ENCODE measurements around the gene AGBL4.

The AGBL4 gene

DNA sequence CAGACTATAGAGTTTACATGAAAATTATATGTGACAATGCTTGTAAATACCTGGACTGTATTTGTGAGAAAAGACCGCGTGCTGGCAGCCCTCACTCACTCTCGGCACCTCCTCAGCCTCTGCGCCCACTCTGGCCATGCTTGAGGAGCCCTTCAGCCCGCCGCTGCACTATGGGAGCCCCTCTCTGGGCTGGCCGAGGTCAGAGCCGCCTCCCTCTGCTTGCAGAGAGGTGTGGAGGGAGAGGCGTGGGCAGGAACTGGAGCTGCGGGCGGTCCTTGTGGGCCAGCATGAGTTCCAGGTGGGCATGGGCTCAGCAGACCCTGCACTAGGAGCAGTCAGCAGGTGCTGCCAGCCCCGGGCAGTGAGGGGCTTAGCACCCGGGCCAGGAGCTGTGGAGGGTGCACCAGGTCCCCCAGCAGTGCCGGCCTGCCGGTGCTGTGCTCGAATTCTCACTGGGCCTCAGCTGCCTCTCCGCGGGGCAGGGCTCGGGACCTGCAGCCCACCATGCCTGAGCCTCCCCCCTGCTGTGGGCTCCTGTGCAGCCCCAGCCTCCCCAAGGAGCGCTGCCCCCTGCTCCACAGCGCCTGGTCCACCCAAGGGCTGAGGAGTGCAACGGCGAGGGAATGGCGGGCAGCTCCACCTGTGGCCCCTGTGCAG lies 482.5 kb downstream of the AGBL4 start:
- DNase-seq (ENCODE audit: extremely low read depth, low read depth): no peak
- TF ChIP-seq, protein P1, sequence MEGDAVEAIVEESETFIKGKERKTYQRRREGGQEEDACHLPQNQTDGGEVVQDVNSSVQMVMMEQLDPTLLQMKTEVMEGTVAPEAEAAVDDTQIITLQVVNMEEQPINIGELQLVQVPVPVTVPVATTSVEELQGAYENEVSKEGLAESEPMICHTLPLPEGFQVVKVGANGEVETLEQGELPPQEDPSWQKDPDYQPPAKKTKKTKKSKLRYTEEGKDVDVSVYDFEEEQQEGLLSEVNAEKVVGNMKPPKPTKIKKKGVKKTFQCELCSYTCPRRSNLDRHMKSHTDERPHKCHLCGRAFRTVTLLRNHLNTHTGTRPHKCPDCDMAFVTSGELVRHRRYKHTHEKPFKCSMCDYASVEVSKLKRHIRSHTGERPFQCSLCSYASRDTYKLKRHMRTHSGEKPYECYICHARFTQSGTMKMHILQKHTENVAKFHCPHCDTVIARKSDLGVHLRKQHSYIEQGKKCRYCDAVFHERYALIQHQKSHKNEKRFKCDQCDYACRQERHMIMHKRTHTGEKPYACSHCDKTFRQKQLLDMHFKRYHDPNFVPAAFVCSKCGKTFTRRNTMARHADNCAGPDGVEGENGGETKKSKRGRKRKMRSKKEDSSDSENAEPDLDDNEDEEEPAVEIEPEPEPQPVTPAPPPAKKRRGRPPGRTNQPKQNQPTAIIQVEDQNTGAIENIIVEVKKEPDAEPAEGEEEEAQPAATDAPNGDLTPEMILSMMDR (IDR thresholded peaks at IDR 0.05; ENCODE audit: low read depth, low read length): no peak

DNA sequence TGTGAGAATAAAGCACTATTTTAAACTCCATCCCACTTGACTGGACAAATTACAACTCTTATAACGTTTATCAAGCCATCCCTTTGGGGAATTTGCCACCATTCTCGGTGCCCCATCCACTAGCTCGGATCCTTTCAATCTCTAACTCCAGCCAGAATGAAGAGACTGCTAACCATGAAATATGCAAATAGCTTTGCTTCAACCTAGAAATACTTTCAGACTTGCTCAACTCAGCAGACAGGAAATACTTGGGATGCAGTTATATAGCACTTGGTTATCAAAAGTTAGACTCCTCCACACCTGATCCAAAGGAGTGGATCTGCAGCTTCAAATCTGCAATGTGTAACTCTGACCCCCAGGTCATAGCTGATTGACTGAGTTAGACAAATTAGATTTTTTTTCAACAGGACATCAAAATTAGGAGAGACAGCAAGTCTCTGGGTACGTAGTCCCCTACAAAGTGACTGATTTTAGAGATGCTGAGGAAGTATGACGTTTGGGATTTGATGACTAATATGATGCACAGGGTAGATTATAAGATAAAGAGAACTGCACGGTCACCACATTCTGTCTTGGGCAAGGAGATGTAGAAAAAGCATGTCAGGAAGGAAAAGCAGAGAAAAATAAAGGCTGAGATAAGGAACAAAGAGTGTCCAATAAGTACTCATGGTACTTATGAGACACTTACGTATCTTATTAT lies 496.0 kb downstream of the AGBL4 start:
- no peak for DNase-seq (ENCODE audit: extremely low read depth, low read depth)

DNA sequence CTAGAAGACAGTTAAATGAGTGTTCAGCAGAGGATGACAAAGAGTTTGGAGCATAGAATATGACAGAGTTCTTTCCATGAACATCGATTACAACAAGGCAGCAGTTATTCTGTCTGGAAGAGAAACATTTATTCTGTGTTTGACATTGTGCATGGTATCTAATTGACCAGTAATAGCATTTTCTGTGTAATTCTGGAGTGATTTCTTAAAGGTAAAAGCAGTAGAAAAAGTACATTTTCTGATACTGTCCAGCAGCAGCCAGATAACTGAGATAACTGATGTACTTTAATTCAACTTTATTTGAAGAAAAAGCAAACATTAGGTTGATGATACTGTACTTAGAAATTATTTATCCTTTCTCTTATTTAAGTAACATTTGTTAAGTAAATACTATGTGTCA lies 497.1 kb downstream of the AGBL4 start:
- TF ChIP-seq, protein P1 (IDR thresholded peaks at IDR 0.05; ENCODE audit: low read depth, low read length): no peak
- no peak for DNase-seq (ENCODE audit: extremely low read depth, low read depth)

More for the DNA sequence above, 496.0 kb downstream of the AGBL4 start:
- TF ChIP-seq, protein P1 (IDR thresholded peaks at IDR 0.05; ENCODE audit: low read depth, low read length): no peak

DNA sequence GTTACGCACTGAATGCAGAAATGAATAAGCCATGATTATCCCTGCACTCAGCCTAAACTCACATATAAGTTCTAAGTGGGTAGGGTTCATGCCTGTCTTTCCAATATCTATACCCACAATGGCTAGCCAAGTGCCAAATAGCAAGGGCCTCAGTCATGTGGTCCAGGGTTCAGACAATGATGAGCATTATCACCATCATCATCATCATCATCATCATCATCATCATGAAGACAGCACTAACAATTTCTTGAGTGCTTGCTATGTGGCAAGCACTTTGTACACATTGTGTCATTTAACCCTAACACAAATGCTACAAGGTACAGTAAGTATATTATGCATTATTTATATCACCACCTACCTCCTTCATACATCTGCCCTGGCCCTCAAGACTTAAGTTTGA lies 500.0 kb downstream of the AGBL4 start:
- TF ChIP-seq, protein P1 (IDR thresholded peaks at IDR 0.05; ENCODE audit: low read depth, low read length): no peak
- DNase-seq (ENCODE audit: extremely low read depth, low read depth): no peak

DNA sequence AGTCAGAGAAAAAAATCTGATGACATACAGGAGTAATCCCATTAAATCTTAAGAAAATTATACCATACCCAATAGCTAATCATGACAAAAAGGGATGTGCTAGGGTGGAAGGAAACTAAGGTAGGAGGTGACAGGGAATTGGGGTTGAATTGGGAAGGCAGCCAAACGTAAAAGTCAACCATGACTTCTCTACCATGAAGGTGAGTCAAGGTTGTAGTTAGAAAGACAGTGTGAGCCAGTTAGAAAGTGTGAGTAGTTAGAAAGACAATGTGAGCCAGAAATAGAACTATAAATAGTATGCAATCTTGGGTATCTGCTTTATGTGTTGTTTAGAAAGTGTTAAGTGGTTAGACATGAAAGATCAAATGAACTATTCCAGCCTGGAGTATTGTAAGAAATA lies 556.8 kb downstream of the AGBL4 start:
- DNase-seq (ENCODE audit: extremely low read depth, low read depth): no peak
- TF ChIP-seq, protein P1 (IDR thresholded peaks at IDR 0.05; ENCODE audit: low read depth, low read length): no peak

DNA sequence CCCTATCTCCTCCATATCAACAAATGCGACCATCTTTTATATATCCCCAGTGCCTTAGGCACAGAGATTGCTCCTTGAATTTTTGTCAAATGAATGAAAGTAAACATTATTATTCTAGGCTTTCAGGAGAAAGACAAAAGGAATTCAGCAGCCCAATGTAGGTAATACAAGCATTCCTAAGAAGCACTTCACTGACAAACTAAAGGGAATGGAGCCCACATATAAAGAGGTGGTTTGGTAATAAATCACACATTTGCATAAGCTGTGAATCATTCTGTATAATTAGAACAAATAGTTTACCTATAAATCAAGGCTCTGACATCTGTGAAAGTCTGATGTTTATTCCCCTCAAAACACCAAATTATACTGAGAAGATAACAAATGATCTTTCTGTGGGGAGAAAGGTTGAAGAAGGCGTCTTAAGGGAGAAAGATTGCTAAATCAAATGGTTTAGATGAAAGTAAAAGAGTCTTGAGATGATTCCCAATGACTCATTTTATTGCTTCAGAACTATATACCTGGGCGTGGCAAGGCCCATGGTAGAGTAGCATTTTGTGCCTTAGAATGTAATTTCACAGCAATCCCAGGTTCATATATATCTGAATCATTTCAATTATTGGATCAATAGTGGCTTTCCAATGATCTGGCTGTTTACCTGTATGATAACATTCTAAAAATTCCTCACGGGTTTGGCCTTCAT lies 558.1 kb downstream of the AGBL4 start:
- no peak for DNase-seq (ENCODE audit: extremely low read depth, low read depth)
- TF ChIP-seq, protein P1 (IDR thresholded peaks at IDR 0.05; ENCODE audit: low read depth, low read length): no peak

DNA sequence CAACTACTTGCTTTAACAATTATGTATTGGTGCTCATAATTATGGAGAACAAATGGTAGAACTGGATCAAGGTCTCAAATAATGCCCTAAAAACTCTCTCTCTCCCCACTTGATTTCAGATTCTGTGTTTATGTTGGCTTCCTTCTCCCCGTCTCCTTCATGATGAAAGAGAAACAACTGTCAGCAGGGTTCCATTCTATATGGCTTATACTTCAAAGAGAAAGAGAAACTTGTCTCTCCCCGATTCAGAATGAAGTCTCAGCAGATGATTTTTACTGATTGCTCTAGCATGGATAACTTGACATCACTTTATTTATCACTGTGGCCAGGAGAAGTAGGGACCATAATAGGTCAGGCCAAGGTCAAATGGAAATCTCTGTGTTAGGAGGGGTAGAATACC lies 575.6 kb downstream of the AGBL4 start:
- DNase-seq (ENCODE audit: extremely low read depth, low read depth): no peak
- TF ChIP-seq, protein P1 (IDR thresholded peaks at IDR 0.05; ENCODE audit: low read depth, low read length): no peak

Data from AG09319 (cell line).